Lung (tissue), 12 donors: ENCODE measurements around the gene SMG6. TPM values are rescaled to one million over a fixed set of nuclear protein-coding genes. Genes with fewer than 3 reads are reported as not detected.
A peak's percentile ranks its signal among the peaks of the same experiment; 100 is the strongest.

Experiments used
- ATAC-seq: fragments of 200-7000 bp; cut with Tn5 transposase; one replicate; pipeline ENCODE4 v1.9.1; 2020; ENCODE audit warnings: moderate number of reproducible peaks; ENCODE audit not compliant: insufficient read depth, low FRiP score
- DNase-seq, 3 donors: peaks; one replicate each; pipeline ENCODE4 v3.0.0-alpha.2; 2013 to 2017
- H3K27ac ChIP-seq, 2 donors: one replicate each; pipeline ENCODE4 v1.5.1; 2013; ENCODE audit warnings: mild to moderate bottlenecking in 2 of 2, moderate library complexity in 2 of 2, control low read depth in 1 of 2, inconsistent platforms in 1 of 2, low read depth in 1 of 2, low read length in 1 of 2
- H3K27me3 ChIP-seq, 3 donors: one replicate each; pipeline ENCODE4 v1.5.1; 2013; ENCODE audit warnings: low read length in 2 of 3; ENCODE audit not compliant: control insufficient read depth in 3 of 3, insufficient read depth in 3 of 3
- H3K36me3 ChIP-seq, 4 donors: one replicate each; pipeline ENCODE4 v1.5.1; 2013; ENCODE audit warnings: low read length in 4 of 4, mild to moderate bottlenecking in 1 of 4, moderate library complexity in 1 of 4; ENCODE audit not compliant: control insufficient read depth in 4 of 4, insufficient read depth in 4 of 4
- H3K4me1 ChIP-seq, 5 donors: one replicate each; pipeline ENCODE4 v1.5.1; 2013; ENCODE audit warnings: low read length in 5 of 5, mild to moderate bottlenecking in 2 of 5, moderate library complexity in 1 of 5; ENCODE audit not compliant: control insufficient read depth in 5 of 5, insufficient read depth in 5 of 5
- H3K4me3 ChIP-seq: one replicate; pipeline ENCODE4 v1.5.1; 2013; ENCODE audit warnings: mild to moderate bottlenecking, control low read depth, moderate library complexity
- H3K9ac ChIP-seq, 2 donors: one replicate each; pipeline ENCODE4 v1.5.1; 2013; ENCODE audit warnings: low read length in 2 of 2, control low read depth in 1 of 2; ENCODE audit not compliant: insufficient read depth in 1 of 2
- H3K9me3 ChIP-seq, 4 donors: one replicate each; pipeline ENCODE4 v1.5.1; 2013; ENCODE audit warnings: low read length in 3 of 4, mild to moderate bottlenecking in 1 of 4, moderate library complexity in 1 of 4; ENCODE audit not compliant: control insufficient read depth in 4 of 4, insufficient read depth in 3 of 4
- WGBS, 2 donors: extraction: QIAGEN DNeasy Blood & Tissue Kit; methylation state at CpG; one replicate each; pipeline ENCODE4 v1.1.7; 2013; 5-methylcytosine and 5-hydroxymethylcytosine counted together
- polyA plus RNA-seq, 2 donors: library from polyadenylated mRNA; stranded (reverse); fragments of 200-250 nt; gene quantifications; one replicate each; pipeline ENCODE4 v1.2.1, GENCODE V29; 2013
- total RNA-seq, 2 donors: library from RNA; depleted of rRNA in 1 of 2; stranded (reverse); fragments of >200 nt in 1 of 2; gene quantifications; one replicate each; pipeline ENCODE4 v1.2.1, GENCODE V29; 2014 to 2021
- TF ChIP-seq, protein P1 (sequence below): IDR thresholded peaks from 2 replicates; pipeline ENCODE4 v1.5.1; 2012; ENCODE audit warnings: mild to moderate bottlenecking; ENCODE audit errors: control extremely low read depth, extremely low read depth
- donor health status: control.
- donor health status: control.
- donor health status: Bipolar disorder and iron deficiency.
- donor health status: healthy.
- donor health status: DM: yes; HTN: yes; CAD: no.

SMG6 gene
- total and polyA plus RNA-seq, 4 donors: 17.6 to 45.1 (median 28.9) TPM

- TF ChIP-seq, protein P1, sequence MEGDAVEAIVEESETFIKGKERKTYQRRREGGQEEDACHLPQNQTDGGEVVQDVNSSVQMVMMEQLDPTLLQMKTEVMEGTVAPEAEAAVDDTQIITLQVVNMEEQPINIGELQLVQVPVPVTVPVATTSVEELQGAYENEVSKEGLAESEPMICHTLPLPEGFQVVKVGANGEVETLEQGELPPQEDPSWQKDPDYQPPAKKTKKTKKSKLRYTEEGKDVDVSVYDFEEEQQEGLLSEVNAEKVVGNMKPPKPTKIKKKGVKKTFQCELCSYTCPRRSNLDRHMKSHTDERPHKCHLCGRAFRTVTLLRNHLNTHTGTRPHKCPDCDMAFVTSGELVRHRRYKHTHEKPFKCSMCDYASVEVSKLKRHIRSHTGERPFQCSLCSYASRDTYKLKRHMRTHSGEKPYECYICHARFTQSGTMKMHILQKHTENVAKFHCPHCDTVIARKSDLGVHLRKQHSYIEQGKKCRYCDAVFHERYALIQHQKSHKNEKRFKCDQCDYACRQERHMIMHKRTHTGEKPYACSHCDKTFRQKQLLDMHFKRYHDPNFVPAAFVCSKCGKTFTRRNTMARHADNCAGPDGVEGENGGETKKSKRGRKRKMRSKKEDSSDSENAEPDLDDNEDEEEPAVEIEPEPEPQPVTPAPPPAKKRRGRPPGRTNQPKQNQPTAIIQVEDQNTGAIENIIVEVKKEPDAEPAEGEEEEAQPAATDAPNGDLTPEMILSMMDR: no peak
- 76 to 85% methylated on average over 8 of the region's 8 CpGs for WGBS, 2 donors
- H3K9ac ChIP-seq: no peak overlapping the region
- DNase-seq: peak in 1 of 3 donors; percentile 40
- no peaks in the 10 kb centered on the region for H3K9me3 ChIP-seq
- H3K4me1 ChIP-seq: peaks cover 5 to 58% (median 18%) of the 10 kb centered on the region in 5 donors
- peaks cover 3 to 18% (median 13%) of the 10 kb centered on the region in 4 donors for H3K36me3 ChIP-seq
- peak; percentile 49 for ATAC-seq
- peak overlapping the region; percentile 48 to 63 for H3K27ac ChIP-seq
- H3K27me3 ChIP-seq: no peaks in the 10 kb centered on the region
- no peak overlapping the region for H3K4me3 ChIP-seq
Observed at GRCh38 chr17:2233441-2233947, 70.1 kb downstream of the SMG6 start.

GRCh38 chr17:2232244-2232638, 71.3 kb downstream of the SMG6 start:
- peaks cover 3 to 47% (median 18%) of the 10 kb centered on the region in 5 donors for H3K4me1 ChIP-seq
- TF ChIP-seq, protein P1: no peak
- H3K27me3 ChIP-seq: no peaks in the 10 kb centered on the region
- peaks cover 3 to 18% (median 13%) of the 10 kb centered on the region in 4 donors for H3K36me3 ChIP-seq
- ATAC-seq (no peak), DNase-seq (no peak)
- peak overlapping the region in 1 of 2 donors; percentile 35 for H3K27ac ChIP-seq
- no peak overlapping the region for H3K9ac ChIP-seq
- 59 to 80% methylated on average over 9 of the region's 9 CpGs for WGBS, 2 donors
- no peak overlapping the region for H3K4me3 ChIP-seq
- no peaks in the 10 kb centered on the region for H3K9me3 ChIP-seq

DNA sequence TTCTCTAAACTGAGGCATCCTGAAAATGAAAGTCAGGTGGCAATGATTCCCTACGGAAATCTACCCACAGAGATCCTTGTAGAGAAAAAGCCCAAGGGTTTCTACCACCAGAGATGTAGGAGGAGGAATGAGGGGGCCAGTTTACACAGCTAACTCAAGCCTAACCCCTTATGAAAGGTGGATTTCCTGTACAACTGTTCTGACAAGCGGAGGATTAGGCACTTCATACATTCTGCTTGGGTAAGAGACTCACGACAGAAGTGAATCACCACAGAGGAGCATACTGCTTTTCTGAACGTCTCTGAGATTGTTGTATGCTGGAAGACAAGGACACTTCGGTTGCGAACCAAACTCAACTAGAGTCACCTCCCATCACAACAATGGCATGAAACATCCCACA, 72.7 kb downstream of the SMG6 start:
- WGBS, 2 donors: 69 to 85% methylated on average over 6 of the region's 6 CpGs
- Histone ChIP-seq H3K4me1 (peaks cover 2 to 37% (median 10%) of the 10 kb centered on the region in 5 donors), H3K4me3 (no peak overlapping the region), H3K9me3 (no peaks in the 10 kb centered on the region), H3K36me3 (peaks cover 0 to 15% (median 10%) of the 10 kb centered on the region in 4 donors), H3K27me3 (no peaks in the 10 kb centered on the region), H3K9ac (no peak overlapping the region), H3K27ac (peak overlapping the region in 1 of 2 donors; percentile 42)
- TF ChIP-seq, protein P1: no peak
- ATAC-seq: no peak
- DNase-seq: no peak
